ENCODE data around the gene ARID1B.

ARID1B gene

DNA sequence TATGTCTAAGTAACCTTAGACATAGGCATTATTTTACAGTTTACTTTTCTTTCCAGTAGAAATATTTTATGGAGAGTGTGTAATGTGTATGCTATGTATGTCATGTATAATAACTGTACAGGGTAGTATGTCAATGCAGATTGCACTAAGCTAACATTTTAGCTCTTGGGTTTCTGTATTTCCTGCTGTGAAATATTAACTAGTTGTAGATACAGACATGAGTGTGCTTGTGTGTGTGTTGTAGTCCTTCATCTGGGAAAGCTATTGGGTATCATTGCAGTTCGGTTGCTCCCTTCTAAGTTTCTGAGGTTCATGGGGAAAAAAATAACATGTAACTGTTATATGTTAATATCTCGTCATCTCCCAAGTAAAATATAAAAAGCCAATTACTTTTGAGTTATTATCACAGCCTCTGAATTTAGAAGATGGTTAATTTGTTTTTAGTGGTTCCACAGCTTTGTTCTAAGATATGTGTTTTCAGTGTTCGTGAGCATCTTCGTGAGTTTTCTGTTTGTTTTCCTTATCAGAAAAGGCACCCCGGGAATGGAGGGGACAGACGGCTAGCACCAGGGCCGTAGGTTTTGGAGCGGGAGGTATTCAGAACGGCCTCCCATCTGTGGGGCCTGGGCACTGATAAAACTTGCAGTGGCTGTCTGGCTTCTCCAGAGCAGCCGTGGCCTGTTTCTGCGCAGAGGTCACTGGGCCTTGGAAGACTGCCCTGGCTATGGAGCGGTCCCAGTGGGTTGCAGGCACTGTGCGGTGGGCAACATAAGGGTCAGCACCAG lies 215.0 kb downstream of the ARID1B start:
- no peak overlapping the region for H3K4me3 ChIP-seq (ENCODE audit: low read depth, low read length)
- no peak for DNase-seq (ENCODE audit: low read depth)
- TF ChIP-seq, protein P1, sequence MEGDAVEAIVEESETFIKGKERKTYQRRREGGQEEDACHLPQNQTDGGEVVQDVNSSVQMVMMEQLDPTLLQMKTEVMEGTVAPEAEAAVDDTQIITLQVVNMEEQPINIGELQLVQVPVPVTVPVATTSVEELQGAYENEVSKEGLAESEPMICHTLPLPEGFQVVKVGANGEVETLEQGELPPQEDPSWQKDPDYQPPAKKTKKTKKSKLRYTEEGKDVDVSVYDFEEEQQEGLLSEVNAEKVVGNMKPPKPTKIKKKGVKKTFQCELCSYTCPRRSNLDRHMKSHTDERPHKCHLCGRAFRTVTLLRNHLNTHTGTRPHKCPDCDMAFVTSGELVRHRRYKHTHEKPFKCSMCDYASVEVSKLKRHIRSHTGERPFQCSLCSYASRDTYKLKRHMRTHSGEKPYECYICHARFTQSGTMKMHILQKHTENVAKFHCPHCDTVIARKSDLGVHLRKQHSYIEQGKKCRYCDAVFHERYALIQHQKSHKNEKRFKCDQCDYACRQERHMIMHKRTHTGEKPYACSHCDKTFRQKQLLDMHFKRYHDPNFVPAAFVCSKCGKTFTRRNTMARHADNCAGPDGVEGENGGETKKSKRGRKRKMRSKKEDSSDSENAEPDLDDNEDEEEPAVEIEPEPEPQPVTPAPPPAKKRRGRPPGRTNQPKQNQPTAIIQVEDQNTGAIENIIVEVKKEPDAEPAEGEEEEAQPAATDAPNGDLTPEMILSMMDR (IDR thresholded peaks at IDR 0.05; ENCODE audit: insufficient read depth, low read depth, low read length, missing control alignments) = no peak

DNA sequence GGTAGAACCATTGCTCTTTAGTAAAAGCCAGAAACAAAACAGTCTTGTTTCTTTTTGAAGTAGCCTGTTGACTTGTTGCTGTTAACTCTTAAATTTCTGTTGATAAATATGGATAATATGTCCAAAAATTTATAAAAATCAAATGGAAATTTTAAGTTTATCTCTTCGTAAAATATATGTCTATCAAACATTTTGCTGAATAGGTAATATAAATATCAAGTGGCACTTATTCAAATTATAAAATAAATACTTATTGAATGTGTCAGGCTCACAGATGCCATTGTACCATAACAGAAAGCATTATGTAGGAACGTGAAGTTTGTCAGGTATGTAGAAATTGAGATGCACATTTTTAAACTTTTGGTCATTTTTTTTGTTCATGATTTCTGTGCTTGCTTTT lies 216.5 kb downstream of the ARID1B start:
- DNase-seq (ENCODE audit: low read depth) = no peak
- TF ChIP-seq, protein P1 (IDR thresholded peaks at IDR 0.05; ENCODE audit: insufficient read depth, low read depth, low read length, missing control alignments) = no peak
- no peak overlapping the region for H3K4me3 ChIP-seq (ENCODE audit: low read depth, low read length)

DNA sequence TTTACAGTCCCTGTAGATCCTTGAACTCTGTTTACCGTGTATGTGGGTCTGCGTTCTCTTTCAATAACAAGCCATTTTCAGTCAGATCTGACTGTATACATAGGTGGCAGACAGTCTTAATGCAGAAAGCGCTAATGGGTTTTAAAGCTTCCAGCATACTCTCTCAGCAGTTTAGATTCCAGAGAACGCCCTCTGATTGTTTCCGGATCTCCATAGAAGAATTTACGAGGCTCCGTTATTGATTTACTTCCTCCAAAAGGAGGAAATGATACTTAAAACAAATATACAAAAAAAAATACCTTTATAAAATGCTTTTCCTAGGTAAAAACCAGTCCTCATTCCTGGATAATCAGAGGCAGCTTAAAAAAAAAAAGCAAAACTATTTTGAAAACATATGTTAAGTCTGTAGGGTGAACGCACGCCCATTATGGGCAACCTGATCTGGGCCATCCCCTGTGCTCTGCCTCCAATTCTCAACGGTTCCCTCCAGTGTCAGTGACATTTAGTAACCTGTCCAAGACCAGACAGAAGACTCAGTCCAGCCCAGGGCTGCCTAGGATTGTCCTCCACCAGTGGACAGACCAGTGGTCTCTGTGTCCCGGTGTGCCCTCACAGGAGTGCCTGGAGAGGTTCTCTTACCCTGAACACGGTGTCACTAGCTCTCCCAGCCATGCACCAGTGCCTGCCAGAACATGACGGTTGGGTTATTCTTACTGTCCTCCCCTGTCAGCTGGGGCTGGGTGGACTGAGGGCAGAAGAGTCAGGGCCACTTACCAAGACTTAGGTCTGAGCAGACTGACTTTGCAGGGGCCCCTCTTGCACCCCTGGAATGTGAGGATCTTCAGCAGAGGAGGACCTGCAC lies 217.3 kb downstream of the ARID1B start:
- TF ChIP-seq, protein P1 (IDR thresholded peaks at IDR 0.05; ENCODE audit: insufficient read depth, low read depth, low read length, missing control alignments) = no peak
- H3K4me3 ChIP-seq (ENCODE audit: low read depth, low read length) = no peak overlapping the region
- DNase-seq (ENCODE audit: low read depth) = no peak

DNA sequence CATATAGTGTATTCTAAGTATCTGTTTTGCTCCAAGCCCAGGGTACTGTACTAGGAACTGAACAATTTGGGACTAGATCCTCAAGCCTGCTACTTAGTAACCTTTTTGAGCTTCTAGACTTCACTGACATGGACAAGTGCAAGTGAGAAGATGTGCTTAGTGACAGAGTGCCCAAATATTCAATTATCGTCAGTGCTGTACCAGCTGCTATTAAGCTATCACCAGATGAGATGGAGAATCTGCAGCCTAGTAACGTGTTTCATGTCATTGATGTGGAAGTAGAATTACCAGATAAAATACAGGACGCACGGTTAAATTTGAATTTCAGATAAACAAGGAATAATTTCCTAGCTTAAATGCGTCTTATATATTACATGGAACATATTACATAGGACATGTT lies 218.3 kb downstream of the ARID1B start:
- TF ChIP-seq, protein P1 (IDR thresholded peaks at IDR 0.05; ENCODE audit: insufficient read depth, low read depth, low read length, missing control alignments) = no peak

DNA sequence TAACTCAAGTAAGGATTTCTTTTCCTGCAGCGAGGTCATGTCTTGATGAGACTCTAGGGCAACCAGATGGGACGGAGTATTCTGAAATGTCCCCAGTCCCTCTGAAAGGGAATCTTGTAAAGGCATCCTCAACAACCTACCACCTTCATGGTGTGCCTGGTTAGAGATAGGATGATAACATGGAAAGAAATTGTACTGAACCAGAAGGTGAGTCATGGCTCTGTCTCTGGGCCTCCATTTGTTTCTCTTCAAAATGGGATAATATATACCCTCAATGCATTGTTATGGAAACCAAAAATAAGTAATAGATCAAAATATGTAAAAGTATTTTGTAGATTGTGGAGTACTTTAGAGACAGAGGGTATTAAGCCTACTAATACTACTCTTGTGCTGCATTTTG lies 219.1 kb downstream of the ARID1B start:
- TF ChIP-seq, protein P1 (IDR thresholded peaks at IDR 0.05; ENCODE audit: insufficient read depth, low read depth, low read length, missing control alignments) = no peak
- DNase-seq (ENCODE audit: low read depth) = no peak
- no peak overlapping the region for H3K4me3 ChIP-seq (ENCODE audit: low read depth, low read length)

More for the DNA sequence above, 218.3 kb downstream of the ARID1B start:
- no peak for DNase-seq (ENCODE audit: low read depth)
- no peak overlapping the region for H3K4me3 ChIP-seq (ENCODE audit: low read depth, low read length)

DNA sequence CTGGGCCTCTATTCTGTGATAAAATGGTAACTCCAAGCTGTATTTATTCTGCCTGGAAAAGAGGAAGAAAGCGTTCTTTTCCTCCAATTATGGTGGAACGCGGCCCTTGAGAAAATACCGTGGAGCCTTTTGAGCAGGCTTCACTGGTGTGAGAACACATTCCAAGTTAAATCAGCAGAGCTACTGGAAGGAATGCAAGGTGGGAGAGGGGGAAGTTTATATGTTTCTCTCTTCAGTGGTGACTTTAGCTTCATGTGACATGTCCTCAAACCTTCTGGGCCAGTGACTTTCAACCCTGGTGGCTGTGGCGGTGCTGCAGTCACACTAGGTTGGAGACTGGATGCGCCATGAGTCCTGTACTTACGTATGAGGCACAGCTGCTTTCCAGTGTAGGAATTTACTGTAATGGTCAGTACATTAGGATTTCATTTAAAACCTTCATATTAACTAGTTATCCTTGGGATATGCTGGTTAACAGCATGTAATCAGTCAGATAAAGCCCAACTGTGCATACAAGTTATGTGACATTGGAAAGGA lies 221.7 kb downstream of the ARID1B start:
- TF ChIP-seq, protein P1 (IDR thresholded peaks at IDR 0.05; ENCODE audit: insufficient read depth, low read depth, low read length, missing control alignments) = no peak
- DNase-seq (ENCODE audit: low read depth) = no peak
- H3K4me3 ChIP-seq (ENCODE audit: low read depth, low read length) = no peak overlapping the region
